GM12865 (cell line): Measurements from ENCODE around the gene RBMS3.
A peak's percentile ranks its signal among the peaks of the same experiment; 100 is the strongest.

ENCODE experiments used
- DNase-seq: peaks from one replicate; pipeline ENCODE4 v3.0.0; 2010; ENCODE audit warnings: low read depth
- H3K4me3 ChIP-seq: 2 replicates; pipeline ENCODE4 v1.5.1; 2011; ENCODE audit warnings: mild to moderate bottlenecking, low read depth, low read length, control low read depth
- CTCF ChIP-seq: IDR thresholded peaks from 2 replicates; pipeline ENCODE4 v1.5.1; 2011; ENCODE audit warnings: low read length, control low read depth, low read depth, inconsistent platforms; ENCODE audit not compliant: insufficient read depth; ENCODE audit errors: missing control alignments

Gene RBMS3

DNA sequence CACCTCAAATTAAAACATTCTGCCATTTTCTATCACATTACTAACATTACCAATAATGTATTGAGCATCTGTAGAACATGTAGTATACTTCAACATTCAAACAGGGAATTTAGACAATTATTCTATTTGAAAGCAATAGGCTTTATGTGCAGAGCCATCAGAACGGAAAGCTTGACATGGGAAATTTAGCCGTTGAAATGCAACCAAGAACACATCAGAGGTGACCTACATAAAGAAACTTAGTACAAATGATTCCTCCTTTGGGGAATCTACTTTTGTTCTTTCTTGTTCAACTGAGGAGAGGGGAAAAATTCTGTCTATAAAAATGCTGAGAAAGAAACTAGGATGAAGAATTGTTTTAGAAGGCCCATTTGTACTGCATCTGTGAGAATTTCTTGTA is 38.6 kb upstream of the RBMS3 start:
- no peak for TF ChIP-seq CTCF
- no peak overlapping the region for H3K4me3 ChIP-seq
- DNase-seq: no peak

- no peak for TF ChIP-seq CTCF
- H3K4me3 ChIP-seq: no peak overlapping the region
- DNase-seq: no peak
Measured at GRCh38 chr3:29245441-29245840, 35.4 kb upstream of the RBMS3 start.

GRCh38 chr3:29247088-29247745 is 33.7 kb upstream of the RBMS3 start:
- H3K4me3 ChIP-seq: no peak overlapping the region
- TF ChIP-seq CTCF: no peak
- peak; percentile 14 for DNase-seq

DNA sequence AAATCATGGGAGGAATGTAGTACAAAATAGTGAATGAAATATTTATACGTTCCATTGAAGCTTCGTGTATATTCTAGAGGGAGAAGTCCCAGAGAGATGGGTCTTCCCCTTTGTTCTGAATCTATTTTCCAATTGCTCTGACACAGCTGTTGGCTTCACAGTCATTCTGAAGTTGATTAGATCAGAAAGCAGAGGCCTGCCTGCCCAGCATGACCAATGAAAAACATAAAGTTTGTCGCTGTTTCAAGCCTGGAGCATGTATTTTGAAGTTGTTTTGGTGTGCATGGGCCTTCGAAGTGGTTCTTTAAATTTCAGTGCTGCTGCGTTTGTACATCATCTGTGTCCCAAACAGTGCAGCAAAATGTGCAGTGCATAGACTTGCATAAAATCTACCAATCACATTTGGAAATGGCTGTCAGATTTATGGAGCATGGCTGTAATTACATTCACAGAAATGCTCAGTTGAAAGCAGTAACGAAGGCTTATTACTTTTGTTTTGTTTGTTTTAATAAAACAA is 31.0 kb upstream of the RBMS3 start:
- H3K4me3 ChIP-seq: no peak overlapping the region
- DNase-seq: no peak
- TF ChIP-seq CTCF: no peak

- DNase-seq: no peak
- no peak for TF ChIP-seq CTCF
- H3K4me3 ChIP-seq: no peak overlapping the region
Measured at GRCh38 chr3:29255854-29256696, 24.8 kb upstream of the RBMS3 start.

DNA sequence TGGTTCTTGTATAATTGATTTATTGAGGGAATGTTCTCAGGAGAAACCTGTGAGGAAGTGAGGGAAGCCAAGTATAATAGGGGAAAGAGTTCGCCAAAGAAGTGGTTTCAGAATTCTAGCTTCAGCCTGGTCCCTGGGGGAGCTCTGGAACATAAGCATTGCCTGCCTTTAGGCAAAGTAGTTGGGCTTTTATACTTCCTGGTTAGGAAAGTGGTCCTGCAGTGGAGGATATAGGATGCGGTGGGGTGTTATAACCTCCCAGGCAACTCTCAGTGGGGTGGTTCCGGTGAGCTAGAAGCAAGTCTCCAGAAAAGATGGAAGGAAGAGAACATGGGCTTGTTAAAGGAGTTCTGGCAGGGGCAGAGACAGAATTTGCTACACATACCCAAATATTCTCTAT is 22.7 kb upstream of the RBMS3 start:
- TF ChIP-seq CTCF: no peak
- no peak overlapping the region for H3K4me3 ChIP-seq
- DNase-seq: no peak
